Fibroblast of pulmonary artery (primary cell): ENCODE measurements around the gene ADAM11.
A peak's percentile ranks its signal among the peaks of the same experiment; 100 is the strongest.

Source experiments
- DNase-seq: peaks from one replicate; pipeline ENCODE4 v3.0.0-alpha.2; 2010; ENCODE audit warnings: low read depth
- H3K4me3 ChIP-seq: replicated peaks from 2 replicates; pipeline ENCODE4 v1.5.1; 2011; ENCODE audit warnings: low read depth, mild to moderate bottlenecking, control low read depth, low read length, moderate library complexity
- TF ChIP-seq, protein P1 (sequence below): IDR thresholded peaks from 2 replicates; pipeline ENCODE4 v1.5.1; 2011; ENCODE audit warnings: mild to moderate bottlenecking, control low read depth, low read length, inconsistent platforms; ENCODE audit errors: missing control alignments

ADAM11 gene

DNA sequence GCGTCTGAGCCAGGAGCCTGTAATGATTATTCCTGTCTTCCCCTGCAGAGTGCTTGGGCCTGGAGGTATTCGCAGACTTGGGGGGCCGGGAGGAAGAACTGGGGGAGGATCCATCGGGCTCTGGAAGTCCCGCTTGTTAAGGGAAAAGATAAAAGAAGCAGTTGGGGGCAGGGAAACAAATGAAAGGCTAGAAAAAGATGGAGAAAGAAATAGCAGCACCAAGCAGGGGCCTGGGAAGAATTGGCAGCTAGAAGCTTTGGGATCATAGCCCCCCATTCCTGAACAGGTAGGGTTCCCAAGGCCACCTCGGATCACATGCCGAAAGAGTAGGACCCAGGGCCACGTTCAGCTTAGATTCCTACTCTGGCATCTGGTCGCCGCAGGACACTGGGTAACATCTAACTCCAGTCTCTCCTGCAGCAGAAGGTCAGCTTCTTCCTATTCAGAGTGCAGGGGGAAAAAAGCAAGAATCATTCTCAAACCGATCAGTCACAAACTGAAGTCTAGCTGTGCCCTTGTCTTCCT, 23.6 kb downstream of the ADAM11 start:
- no peak overlapping the region for H3K4me3 ChIP-seq
- TF ChIP-seq, protein P1, sequence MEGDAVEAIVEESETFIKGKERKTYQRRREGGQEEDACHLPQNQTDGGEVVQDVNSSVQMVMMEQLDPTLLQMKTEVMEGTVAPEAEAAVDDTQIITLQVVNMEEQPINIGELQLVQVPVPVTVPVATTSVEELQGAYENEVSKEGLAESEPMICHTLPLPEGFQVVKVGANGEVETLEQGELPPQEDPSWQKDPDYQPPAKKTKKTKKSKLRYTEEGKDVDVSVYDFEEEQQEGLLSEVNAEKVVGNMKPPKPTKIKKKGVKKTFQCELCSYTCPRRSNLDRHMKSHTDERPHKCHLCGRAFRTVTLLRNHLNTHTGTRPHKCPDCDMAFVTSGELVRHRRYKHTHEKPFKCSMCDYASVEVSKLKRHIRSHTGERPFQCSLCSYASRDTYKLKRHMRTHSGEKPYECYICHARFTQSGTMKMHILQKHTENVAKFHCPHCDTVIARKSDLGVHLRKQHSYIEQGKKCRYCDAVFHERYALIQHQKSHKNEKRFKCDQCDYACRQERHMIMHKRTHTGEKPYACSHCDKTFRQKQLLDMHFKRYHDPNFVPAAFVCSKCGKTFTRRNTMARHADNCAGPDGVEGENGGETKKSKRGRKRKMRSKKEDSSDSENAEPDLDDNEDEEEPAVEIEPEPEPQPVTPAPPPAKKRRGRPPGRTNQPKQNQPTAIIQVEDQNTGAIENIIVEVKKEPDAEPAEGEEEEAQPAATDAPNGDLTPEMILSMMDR: no peak
- DNase-seq: no peak

GRCh38 chr17:44785921-44786320, 27.1 kb downstream of the ADAM11 start:
- DNase-seq: no peak
- H3K4me3 ChIP-seq: no peak overlapping the region
- TF ChIP-seq, protein P1: no peak

DNA sequence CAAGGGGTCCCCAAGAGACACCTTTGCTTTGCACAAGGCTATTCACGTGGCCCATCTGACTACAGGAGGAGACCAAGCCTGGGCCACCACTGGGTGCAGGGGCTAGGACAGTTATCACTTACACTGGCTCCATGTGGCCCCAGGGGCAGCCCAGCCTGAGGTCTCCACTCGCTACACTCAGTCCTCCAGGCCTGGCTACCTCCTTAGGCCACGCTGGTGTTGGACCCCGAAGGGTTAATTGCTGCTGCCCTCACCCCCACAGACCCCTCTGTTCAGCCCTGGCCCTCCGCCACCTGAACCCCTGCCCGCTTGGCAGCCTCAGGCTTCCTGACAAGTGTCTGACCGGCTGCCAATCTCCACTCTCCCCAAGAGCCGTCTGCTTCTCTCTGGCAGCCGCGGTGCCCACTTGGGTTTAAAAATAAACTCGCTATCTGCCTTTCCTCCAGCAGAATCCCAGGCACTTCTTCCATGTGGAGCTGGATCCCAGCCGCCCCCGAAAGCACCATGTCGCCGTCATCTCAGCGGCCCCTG, 27.8 kb downstream of the ADAM11 start:
- no peak for DNase-seq
- H3K4me3 ChIP-seq: no peak overlapping the region
- TF ChIP-seq, protein P1: no peak

DNA sequence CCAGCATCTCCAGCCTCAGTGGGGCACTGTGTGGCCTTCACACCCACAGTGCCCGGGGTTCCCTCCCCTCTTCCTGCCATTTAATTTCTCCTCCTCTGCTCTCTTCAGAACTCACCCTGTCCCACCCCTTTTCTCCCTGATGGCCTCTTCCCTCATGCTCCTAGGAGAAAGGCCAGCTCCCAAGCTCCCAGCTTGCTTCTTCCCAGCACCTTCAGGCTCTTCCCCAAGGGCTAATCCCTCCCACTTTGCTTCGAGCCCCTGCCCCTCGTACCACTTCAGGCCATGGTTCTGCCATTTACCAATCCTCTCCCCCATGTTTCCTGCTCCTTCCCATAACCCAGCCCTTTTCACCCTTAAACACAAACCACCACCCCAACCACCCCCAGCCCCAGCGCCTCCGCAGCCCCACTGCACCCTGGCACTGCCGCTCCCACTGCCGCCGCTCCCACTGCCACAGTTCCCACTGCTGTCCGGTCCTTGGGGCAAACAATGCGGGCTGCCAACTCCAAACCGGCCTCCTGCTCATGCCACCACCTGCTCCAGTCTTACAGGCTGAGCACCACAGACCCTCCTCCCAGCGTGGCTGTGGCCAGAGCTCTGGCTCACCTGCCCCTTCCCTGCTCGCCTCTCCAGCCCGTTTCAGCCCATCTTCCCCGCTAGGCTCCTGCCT, 28.6 kb downstream of the ADAM11 start:
- DNase-seq: no peak
- TF ChIP-seq, protein P1: no peak
- no peak overlapping the region for H3K4me3 ChIP-seq

DNA sequence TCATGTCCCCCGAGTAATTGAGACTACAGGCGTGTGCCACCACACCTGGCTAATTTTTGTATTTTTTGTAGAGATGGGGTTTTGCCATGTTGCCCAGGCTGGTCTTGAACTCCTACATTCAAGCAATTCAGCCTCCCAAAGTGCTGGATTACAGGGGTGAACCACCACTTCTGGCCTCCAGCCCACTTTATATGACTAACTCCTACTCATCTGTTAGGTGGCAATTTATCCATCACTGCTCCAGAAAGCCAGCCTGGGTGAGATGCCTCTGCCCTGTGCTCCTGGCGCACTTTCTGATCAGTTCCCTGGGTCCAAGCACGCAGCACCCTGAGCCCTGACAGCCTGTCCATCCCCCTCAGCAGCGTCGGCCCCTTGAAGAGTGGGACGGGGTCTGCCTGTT, 29.4 kb downstream of the ADAM11 start:
- no peak overlapping the region for H3K4me3 ChIP-seq
- DNase-seq: no peak
- TF ChIP-seq, protein P1: no peak

GRCh38 chr17:44792276-44792675, 33.5 kb downstream of the ADAM11 start:
- H3K4me3 ChIP-seq: no peak overlapping the region
- peak; percentile 33 for DNase-seq
- TF ChIP-seq, protein P1: no peak
